Thymus (tissue), 11 donors: ENCODE measurements around the gene ARHGAP44. TPM values are rescaled to one million over a fixed set of nuclear protein-coding genes. Genes with fewer than 3 reads are reported as not detected.
"Not testable (repeated sequence)": the region's sequence is repeated elsewhere in the genome, so short reads cannot be mapped to it uniquely, and the experiment has no call there.

Source experiments
- DNase-seq, 9 donors: peaks; one replicate each; pipeline ENCODE4 v3.0.0-alpha.2; 2013; ENCODE audit warnings: low spot score in 9 of 9, low read depth in 6 of 9, missing footprints in 1 of 9
- H3K27ac ChIP-seq, 2 donors: one replicate each; pipeline ENCODE4 v1.5.1; 2013; ENCODE audit warnings: control low read depth in 1 of 2, low read depth in 1 of 2, low read length in 1 of 2, mild to moderate bottlenecking in 1 of 2, moderate library complexity in 1 of 2
- H3K27me3 ChIP-seq, 2 donors: one replicate each; pipeline ENCODE4 v1.5.1; 2013; ENCODE audit warnings: low read length in 1 of 2; ENCODE audit not compliant: control insufficient read depth in 2 of 2, insufficient read depth in 1 of 2
- H3K36me3 ChIP-seq, 2 donors: one replicate each; pipeline ENCODE4 v1.5.1; 2013; ENCODE audit warnings: low read length in 1 of 2, mild to moderate bottlenecking in 1 of 2, moderate library complexity in 1 of 2; ENCODE audit not compliant: control insufficient read depth in 2 of 2, insufficient read depth in 2 of 2
- H3K4me1 ChIP-seq, 2 donors: one replicate each; pipeline ENCODE4 v1.5.1; 2013; ENCODE audit warnings: low read length in 2 of 2; ENCODE audit not compliant: control insufficient read depth in 2 of 2, insufficient read depth in 2 of 2
- H3K4me3 ChIP-seq, 2 donors: one replicate each; pipeline ENCODE4 v1.5.1; 2013; ENCODE audit warnings: low read length in 2 of 2, control low read depth in 1 of 2, mild to moderate bottlenecking in 1 of 2
- H3K9me3 ChIP-seq, 2 donors: one replicate each; pipeline ENCODE4 v1.5.1; 2013; ENCODE audit warnings: low read length in 1 of 2, mild to moderate bottlenecking in 1 of 2; ENCODE audit not compliant: control insufficient read depth in 2 of 2, insufficient read depth in 1 of 2
- WGBS: extraction: QIAGEN DNeasy Blood & Tissue Kit; methylation state at CpG from one replicate; pipeline ENCODE4 v1.1.7; 2013; 5-methylcytosine and 5-hydroxymethylcytosine counted together
- polyA plus RNA-seq: library from polyadenylated mRNA; stranded (reverse); fragments of 200-250 nt; gene quantifications from one replicate; pipeline ENCODE4 v1.2.3, GENCODE V29; 2013
- total RNA-seq: library from RNA; stranded (reverse); fragments of 120-200 nt; gene quantifications from one replicate; pipeline ENCODE4 v1.2.4, GENCODE V29; 2013
- donor health status: healthy.

Gene ARHGAP44
- total and polyA plus RNA-seq, 2 donors = 0.61 to 2.2 TPM

DNA sequence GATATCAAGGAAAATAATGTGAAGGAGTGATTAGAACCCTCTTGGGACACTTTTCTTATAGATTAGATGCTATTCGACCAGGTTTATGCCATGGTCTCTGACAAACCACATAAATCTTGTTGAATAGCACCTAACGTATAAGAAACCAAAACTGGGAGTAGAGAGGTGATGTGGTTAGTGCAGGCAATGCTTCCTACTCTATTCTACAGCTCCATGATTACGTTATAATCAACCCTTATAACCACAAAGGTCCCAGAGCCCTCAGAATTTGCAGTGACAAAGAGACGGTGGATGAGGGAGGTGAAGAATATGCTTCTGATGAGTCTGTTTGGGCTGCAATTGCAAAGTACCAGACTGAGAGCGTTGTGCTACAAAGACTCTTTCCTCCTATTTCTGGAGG is 78.4 kb downstream of the ARHGAP44 start:
- Histone ChIP-seq H3K27me3 (no peaks in the 10 kb centered on the region), H3K36me3 (no peaks in the 10 kb centered on the region), H3K4me3 (no peak overlapping the region), H3K27ac (no peak overlapping the region), H3K9me3 (peaks cover 0 to 2% of the 10 kb centered on the region in 2 donors), H3K4me1 (no peaks in the 10 kb centered on the region)
- 86% methylated on average over 5 of the region's 5 CpGs for WGBS
- no peak for DNase-seq

- not testable (repeated sequence) for DNase-seq, H3K4me1 ChIP-seq
- 94% methylated on average over 7 of the region's 7 CpGs for WGBS
Observed at GRCh38 chr17:12873415-12874125, 84.3 kb downstream of the ARHGAP44 start.

GRCh38 chr17:12877953-12878669 is 88.8 kb downstream of the ARHGAP44 start:
- Histone ChIP-seq H3K27ac (no peak overlapping the region), H3K27me3 (no peaks in the 10 kb centered on the region), H3K4me3 (no peak overlapping the region), H3K9me3 (no peaks in the 10 kb centered on the region), H3K36me3 (no peaks in the 10 kb centered on the region), H3K4me1 (no peaks in the 10 kb centered on the region)
- WGBS = 82% methylated on average over 8 of the region's 8 CpGs
- DNase-seq = no peak

More at GRCh38 chr17:12873415-12874125, 84.3 kb downstream of the ARHGAP44 start:
- H3K4me3 ChIP-seq, H3K27ac ChIP-seq, H3K9me3 ChIP-seq, H3K27me3 ChIP-seq, H3K36me3 ChIP-seq: not testable (repeated sequence)

- not testable (repeated sequence) for H3K4me1 ChIP-seq, H3K36me3 ChIP-seq, DNase-seq, H3K27ac ChIP-seq, H3K27me3 ChIP-seq, H3K9me3 ChIP-seq, H3K4me3 ChIP-seq
- WGBS = 95% methylated on average over 5 of the region's 5 CpGs
Observed at GRCh38 chr17:12879096-12879495, 89.8 kb downstream of the ARHGAP44 start.

GRCh38 chr17:12883472-12883871 is 94.2 kb downstream of the ARHGAP44 start:
- WGBS = 95% methylated on average over 2 of the region's 2 CpGs

DNA sequence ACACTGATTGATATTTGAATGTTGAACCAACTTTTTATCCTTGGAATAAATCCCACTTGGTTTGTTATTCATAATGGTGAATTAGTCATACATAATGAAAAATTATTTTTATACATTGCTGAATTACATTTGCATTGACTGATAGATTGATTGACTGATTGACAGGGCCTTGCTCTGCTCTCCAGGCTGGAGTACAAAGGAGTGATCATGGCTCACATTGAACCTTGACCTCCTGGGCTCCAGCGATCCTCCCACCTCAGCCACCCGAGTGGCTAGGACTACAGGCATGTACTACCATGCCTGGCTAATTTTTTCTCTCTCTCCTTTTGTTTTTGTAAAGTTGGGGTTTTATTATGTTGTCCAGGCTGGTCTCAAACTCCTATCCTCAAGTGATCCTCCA is 97.8 kb downstream of the ARHGAP44 start:
- Histone ChIP-seq H3K27ac (no peak overlapping the region), H3K27me3 (no peaks in the 10 kb centered on the region), H3K9me3 (no peaks in the 10 kb centered on the region), H3K4me3 (no peak overlapping the region), H3K36me3 (no peaks in the 10 kb centered on the region), H3K4me1 (no peaks in the 10 kb centered on the region)
- WGBS = 91% methylated on average over 2 of the region's 2 CpGs
- no peak for DNase-seq

More at GRCh38 chr17:12883472-12883871, 94.2 kb downstream of the ARHGAP44 start:
- Histone ChIP-seq H3K36me3 (no peaks in the 10 kb centered on the region), H3K9me3 (no peaks in the 10 kb centered on the region), H3K4me3 (no peak overlapping the region), H3K4me1 (no peaks in the 10 kb centered on the region), H3K27ac (no peak overlapping the region), H3K27me3 (no peaks in the 10 kb centered on the region)
- DNase-seq = no peak

DNA sequence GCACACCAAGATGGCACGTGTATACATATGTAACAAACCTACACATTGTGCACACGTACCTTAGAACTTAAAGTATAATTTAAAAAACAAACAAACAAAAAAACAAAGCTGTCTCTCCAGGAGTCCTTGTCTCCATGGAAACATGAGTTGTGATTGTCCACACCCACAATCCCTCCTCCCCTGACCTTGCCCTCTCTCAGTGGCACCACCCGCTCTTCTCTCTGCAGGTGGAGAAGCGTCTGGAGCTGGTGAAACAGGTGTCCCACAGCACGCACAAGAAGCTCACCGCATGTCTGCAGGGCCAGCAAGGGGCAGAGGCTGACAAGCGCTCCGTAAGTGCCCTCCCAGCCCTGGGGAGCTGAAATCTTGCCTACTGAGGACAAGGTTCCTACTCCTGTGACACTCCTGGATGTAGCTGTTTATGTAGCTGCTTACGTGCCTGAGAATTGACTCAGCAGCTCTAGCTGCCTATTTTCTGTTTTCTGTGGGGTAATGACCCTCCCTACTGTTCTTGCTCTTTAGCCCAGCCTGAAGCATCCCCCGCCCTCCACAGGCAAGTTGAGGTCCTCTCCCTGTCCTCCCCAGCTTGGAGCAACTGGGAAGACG is 107.0 kb downstream of the ARHGAP44 start:
- Histone ChIP-seq H3K36me3 (no peaks in the 10 kb centered on the region), H3K4me3 (no peak overlapping the region), H3K27me3 (no peaks in the 10 kb centered on the region), H3K4me1 (no peaks in the 10 kb centered on the region), H3K9me3 (peaks cover 0 to 4% of the 10 kb centered on the region in 2 donors), H3K27ac (no peak overlapping the region)
- no peak for DNase-seq
- WGBS = 95% methylated on average over 11 of the region's 11 CpGs

DNA sequence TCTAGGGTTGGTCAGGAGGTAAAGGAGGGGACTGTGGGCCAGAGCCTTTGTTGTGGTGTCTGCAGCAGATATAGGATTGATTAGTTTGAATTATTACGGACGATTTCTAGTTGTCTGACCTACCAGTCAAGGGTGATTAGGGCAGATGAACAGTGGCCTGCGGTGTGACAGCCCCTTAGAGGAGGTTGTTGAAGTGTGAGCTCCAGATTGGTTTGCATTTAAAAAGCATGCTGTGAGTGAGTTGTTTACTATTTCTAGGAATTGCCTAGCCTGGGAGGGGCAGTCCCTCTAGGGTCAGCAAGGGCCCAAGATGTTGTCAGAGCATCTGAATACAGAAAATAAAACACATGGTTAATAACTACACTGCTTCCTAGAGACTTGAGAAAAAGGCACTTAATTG is 108.8 kb downstream of the ARHGAP44 start:
- Histone ChIP-seq H3K27me3 (no peaks in the 10 kb centered on the region), H3K4me1 (no peaks in the 10 kb centered on the region), H3K9me3 (peaks cover 0 to 4% of the 10 kb centered on the region in 2 donors), H3K36me3 (no peaks in the 10 kb centered on the region), H3K4me3 (no peak overlapping the region), H3K27ac (no peak overlapping the region)
- no peak for DNase-seq
- 72% methylated on average over 3 of the region's 3 CpGs for WGBS

- Histone ChIP-seq H3K27ac (no peak overlapping the region), H3K9me3 (peaks cover 0 to 4% of the 10 kb centered on the region in 2 donors), H3K4me1 (no peaks in the 10 kb centered on the region), H3K4me3 (no peak overlapping the region), H3K36me3 (no peaks in the 10 kb centered on the region), H3K27me3 (no peaks in the 10 kb centered on the region)
- WGBS = 70% methylated on average over 4 of the region's 4 CpGs
- no peak for DNase-seq
Observed at GRCh38 chr17:12899604-12900003, 110.3 kb downstream of the ARHGAP44 start.
